GM23248 (cell line): ENCODE results near the gene RNF10.

Experiments
- EZH2 ChIP-seq: fragments of 200-600 bp; sonication (generic); IDR thresholded peaks from 2 replicates; pipeline ENCODE4 v1.6.1; 2018; ENCODE audit warnings: antibody characterized with exemption, mild to moderate bottlenecking; ENCODE audit not compliant: insufficient read depth, poor library complexity, severe bottlenecking
- EZH2phosphoT487 ChIP-seq: fragments of 200-600 bp; sonication (generic); IDR thresholded peaks from 2 replicates; pipeline ENCODE4 v1.6.1; 2018; ENCODE audit warnings: antibody characterized with exemption, moderate library complexity, mild to moderate bottlenecking, low read depth; ENCODE audit not compliant: insufficient read depth

DNA sequence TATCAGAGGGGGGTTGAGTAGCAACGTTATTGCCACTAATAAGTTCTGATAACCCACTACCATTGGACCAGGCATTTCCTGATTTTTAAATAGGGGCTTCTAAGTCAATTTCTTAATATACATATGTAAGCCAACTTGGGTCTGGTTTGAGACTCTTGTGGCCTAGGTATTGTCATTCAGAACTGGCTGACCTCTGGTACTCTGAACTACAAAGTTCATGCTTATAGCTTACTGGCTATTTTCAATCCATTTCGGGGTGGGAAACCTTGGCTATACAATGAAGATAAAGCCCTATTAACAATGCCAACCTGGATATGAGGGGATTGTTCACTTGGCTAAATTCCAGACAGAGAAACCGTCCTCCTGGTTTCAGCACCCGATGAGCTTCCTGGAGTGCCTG lies 29.6 kb upstream of the RNF10 start:
- TF ChIP-seq EZH2 (no peak), EZH2phosphoT487 (no peak)
